Measurements from ENCODE around the gene RPS6KB2. TPM values are rescaled to one million over a fixed set of nuclear protein-coding genes. Genes with fewer than 3 reads are reported as not detected.

Gene RPS6KB2
- total RNA-seq, 1 experiment from 2014 or later, result 170 TPM

GRCh38 chr11:67400251-67400941 lies 27.9 kb upstream of the RPS6KB2 start:
- no peak overlapping the region for H2AFZ ChIP-seq (ENCODE audit: low read length)
- H3F3A ChIP-seq (ENCODE audit: low read length, unreplicated experiment), result no peaks in the 10 kb centered on the region
- CTCF ChIA-PET, result interaction anchor here (0.9 to 1.7 kb wide), 3 partner anchors 8 to 68 kb away, joined by 3 to 15 read pairs (median 3); partner anchors contain the start of genes RAD9A and TMEM134
- H3K9me2 ChIP-seq (replicated peaks; ENCODE audit: low read length), result no peaks in the 10 kb centered on the region
- TF ChIP-seq EZH2 (IDR thresholded peaks at IDR 0.05; ENCODE audit: low read length, unreplicated experiment), result no peak
- no peak for TF ChIP-seq EZH2phosphoT487 (IDR thresholded peaks at IDR 0.05; ENCODE audit: borderline replicate concordance, low read length)
- no peak for TF ChIP-seq CTCF (conservative IDR thresholded peaks at IDR 0.05; ENCODE audit: low read depth, low read length)
- no peak for ATAC-seq
- POLR2A ChIA-PET (ENCODE audit: unreplicated experiment), result interaction anchor here (0.6 to 1.2 kb wide), 2 partner anchors 20 to 47 kb away, joined by 5 read pairs; partner anchors contain the start of gene POLD4
- H3K36me3 ChIP-seq (ENCODE audit: low read depth, low read length), result peaks cover 24% of the 10 kb centered on the region
- peak overlapping the region; percentile 98 for H3K4me2 ChIP-seq (ENCODE audit: low read length)
- no peaks in the 10 kb centered on the region for H3K9me3 ChIP-seq (ENCODE audit: low read length)
- H3K9ac ChIP-seq (ENCODE audit: low read length), result peak overlapping the region; percentile 93
- peak overlapping the region; percentile 88 for H3K4me3 ChIP-seq (ENCODE audit: low read length)
- no TSS peak for BruUV-seq (replicated peaks)
- peaks cover 28% of the 10 kb centered on the region for H3K79me2 ChIP-seq (ENCODE audit: low read length)
- H3K27me3 ChIP-seq (ENCODE audit: low read length), result no peaks in the 10 kb centered on the region
- intact Hi-C loops (cut with micrococcal nuclease), result no loop called here
- no peak for DNase-seq
- no peak overlapping the region for H3K27ac ChIP-seq (ENCODE audit: low read length)
- H4K20me1 ChIP-seq (ENCODE audit: low read length), result peaks cover 16% of the 10 kb centered on the region; the same call in 1 of the 2 replicates
- peaks cover 11% of the 10 kb centered on the region for H3K4me1 ChIP-seq (ENCODE audit: insufficient read depth, low read length)

GRCh38 chr11:67400942-67401494 lies 27.3 kb upstream of the RPS6KB2 start:
- H3F3A ChIP-seq (ENCODE audit: low read length, unreplicated experiment), result no peaks in the 10 kb centered on the region
- POLR2A ChIA-PET (ENCODE audit: unreplicated experiment), result interaction anchor here (0.5 to 1.2 kb wide), 7 partner anchors 20 to 935 kb away, joined by 3 to 16 read pairs (median 5); partner anchors contain the start of gene PELI3
- TSS peak; percentile 39 for BruUV-seq (replicated peaks)
- no peaks in the 10 kb centered on the region for H3K9me2 ChIP-seq (replicated peaks; ENCODE audit: low read length)
- CTCF ChIA-PET, result interaction anchor here (0.6 to 1.7 kb wide), 8 partner anchors 9 to 899 kb away, joined by 3 to 15 read pairs (median 6); partner anchors contain the start of genes PITPNM1, RAD9A and TMEM134
- H3K4me1 ChIP-seq (ENCODE audit: insufficient read depth, low read length), result peaks cover 11% of the 10 kb centered on the region
- H3K9me3 ChIP-seq (ENCODE audit: low read length), result no peaks in the 10 kb centered on the region
- peaks cover 24% of the 10 kb centered on the region for H3K36me3 ChIP-seq (ENCODE audit: low read depth, low read length)
- peaks cover 28% of the 10 kb centered on the region for H3K79me2 ChIP-seq (ENCODE audit: low read length)
- H3K27me3 ChIP-seq (ENCODE audit: low read length), result no peaks in the 10 kb centered on the region
- ATAC-seq (no peak; the same call in none of the 2 replicates), DNase-seq (no peak)
- intact Hi-C loops (cut with micrococcal nuclease), result loop anchor here (1.0 kb wide), 1 partner anchor 67 kb away; no protein-coding TSS in a partner anchor
- peak overlapping the region; percentile 71 for H3K27ac ChIP-seq (ENCODE audit: low read length)
- peak overlapping the region; percentile 88 for H3K4me3 ChIP-seq (ENCODE audit: low read length)
- TF ChIP-seq CTCF (conservative IDR thresholded peaks at IDR 0.05; ENCODE audit: low read depth, low read length) (no peak), EZH2 (IDR thresholded peaks at IDR 0.05; ENCODE audit: low read length, unreplicated experiment) (no peak), EZH2phosphoT487 (IDR thresholded peaks at IDR 0.05; ENCODE audit: borderline replicate concordance, low read length) (no peak)
- peak overlapping the region; percentile 98 for H3K4me2 ChIP-seq (ENCODE audit: low read length)
- H2AFZ ChIP-seq (ENCODE audit: low read length), result peak overlapping the region; percentile 74; the same call in 1 of the 2 replicates
- peak overlapping the region; percentile 93 for H3K9ac ChIP-seq (ENCODE audit: low read length)
- H4K20me1 ChIP-seq (ENCODE audit: low read length), result peaks cover 16% of the 10 kb centered on the region; the same call in 1 of the 2 replicates

All from PC-3 (cell line).